PC-9 (cell line): ENCODE measurements around the gene IFI27L2.

Experiments
- EZH2 ChIP-seq: fragments of 200-600 bp; sonication (generic); IDR thresholded peaks from 2 replicates; pipeline ENCODE4 v1.8.0; 2017; ENCODE audit warnings: antibody characterized with exemption, low read depth
- TF ChIP-seq, protein P1 (sequence below): fragments of 200-600 bp; sonication (generic); conservative IDR thresholded peaks from 2 replicates; pipeline ENCODE4 v1.6.1; 2017; ENCODE audit warnings: mixed run types, antibody characterized with exemption, mild to moderate bottlenecking, moderate library complexity

DNA sequence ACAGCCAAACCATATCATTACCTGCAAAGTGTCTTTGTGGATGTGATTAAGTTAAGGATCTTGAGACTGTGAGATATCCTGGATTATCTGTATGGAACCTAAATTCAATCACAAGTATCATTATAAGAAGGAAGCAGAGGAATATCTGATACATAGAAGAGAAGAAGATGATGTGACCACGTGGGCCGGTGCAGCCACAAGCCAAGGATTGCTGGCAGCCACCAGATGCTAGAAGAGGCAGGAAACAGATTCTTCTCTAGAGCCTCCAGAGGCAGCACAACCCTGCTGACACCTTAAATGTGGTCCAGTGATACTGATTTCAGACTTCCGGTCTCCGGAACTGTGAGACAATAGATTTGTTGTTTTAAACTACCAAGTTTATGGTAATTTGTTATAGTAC is 6.1 kb upstream of the IFI27L2 start:
- TF ChIP-seq, protein P1, sequence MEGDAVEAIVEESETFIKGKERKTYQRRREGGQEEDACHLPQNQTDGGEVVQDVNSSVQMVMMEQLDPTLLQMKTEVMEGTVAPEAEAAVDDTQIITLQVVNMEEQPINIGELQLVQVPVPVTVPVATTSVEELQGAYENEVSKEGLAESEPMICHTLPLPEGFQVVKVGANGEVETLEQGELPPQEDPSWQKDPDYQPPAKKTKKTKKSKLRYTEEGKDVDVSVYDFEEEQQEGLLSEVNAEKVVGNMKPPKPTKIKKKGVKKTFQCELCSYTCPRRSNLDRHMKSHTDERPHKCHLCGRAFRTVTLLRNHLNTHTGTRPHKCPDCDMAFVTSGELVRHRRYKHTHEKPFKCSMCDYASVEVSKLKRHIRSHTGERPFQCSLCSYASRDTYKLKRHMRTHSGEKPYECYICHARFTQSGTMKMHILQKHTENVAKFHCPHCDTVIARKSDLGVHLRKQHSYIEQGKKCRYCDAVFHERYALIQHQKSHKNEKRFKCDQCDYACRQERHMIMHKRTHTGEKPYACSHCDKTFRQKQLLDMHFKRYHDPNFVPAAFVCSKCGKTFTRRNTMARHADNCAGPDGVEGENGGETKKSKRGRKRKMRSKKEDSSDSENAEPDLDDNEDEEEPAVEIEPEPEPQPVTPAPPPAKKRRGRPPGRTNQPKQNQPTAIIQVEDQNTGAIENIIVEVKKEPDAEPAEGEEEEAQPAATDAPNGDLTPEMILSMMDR = no peak
- no peak for TF ChIP-seq EZH2
